ENCODE data around the gene ATP7A.
"Not testable (repeated sequence)": the region's sequence is repeated elsewhere in the genome, so short reads cannot be mapped to it uniquely, and the experiment has no call there.

ATP7A gene

DNA sequence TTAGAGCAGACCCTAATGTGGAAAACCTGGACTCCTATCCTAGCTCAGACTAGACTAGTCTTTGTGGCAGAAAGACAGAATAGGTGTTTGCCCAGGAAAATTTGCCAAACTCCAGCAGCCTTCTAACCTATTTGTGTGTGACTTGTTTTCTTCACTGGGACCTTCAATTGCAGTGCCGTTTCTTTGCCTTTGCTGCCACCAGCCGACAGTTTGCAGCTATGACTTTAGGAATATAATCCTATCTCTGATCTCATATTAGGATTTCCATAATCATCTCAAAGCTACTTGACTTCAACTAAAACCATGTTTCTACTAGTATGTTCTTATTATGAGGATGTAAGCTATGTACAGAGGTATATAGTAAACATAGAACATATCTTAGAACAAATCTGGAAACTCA, 119.2 kb downstream of the ATP7A start:
- DNase-seq (ENCODE audit: low read depth in 4 of 4, low spot score in 1 of 4) = no peak

DNA sequence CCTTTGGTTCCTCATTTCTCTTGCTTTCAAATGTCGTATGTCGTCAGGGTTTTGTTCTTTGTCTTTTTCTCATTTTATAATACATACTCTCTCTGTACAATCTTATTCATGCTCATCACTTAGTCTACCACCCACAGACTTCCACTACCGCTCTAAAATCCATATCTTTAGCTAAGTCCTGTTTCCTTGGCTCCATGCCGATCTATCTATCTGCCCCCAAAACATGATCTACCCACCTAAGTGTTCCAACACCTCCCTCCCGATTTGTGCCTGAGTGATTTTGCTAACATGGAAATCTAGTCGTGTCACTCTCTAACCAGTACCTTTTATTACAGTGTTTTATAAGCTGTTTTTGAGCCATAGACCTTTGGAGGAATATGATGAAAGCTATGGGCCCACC, 124.6 kb downstream of the ATP7A start:
- DNase-seq (ENCODE audit: low read depth in 4 of 4, low spot score in 1 of 4) = no peak

- DNase-seq (ENCODE audit: low read depth in 4 of 4, low spot score in 1 of 4) = no peak
These were observed 127.4 kb downstream of the ATP7A start for GRCh38 chrX:78037881-78038280.

DNA sequence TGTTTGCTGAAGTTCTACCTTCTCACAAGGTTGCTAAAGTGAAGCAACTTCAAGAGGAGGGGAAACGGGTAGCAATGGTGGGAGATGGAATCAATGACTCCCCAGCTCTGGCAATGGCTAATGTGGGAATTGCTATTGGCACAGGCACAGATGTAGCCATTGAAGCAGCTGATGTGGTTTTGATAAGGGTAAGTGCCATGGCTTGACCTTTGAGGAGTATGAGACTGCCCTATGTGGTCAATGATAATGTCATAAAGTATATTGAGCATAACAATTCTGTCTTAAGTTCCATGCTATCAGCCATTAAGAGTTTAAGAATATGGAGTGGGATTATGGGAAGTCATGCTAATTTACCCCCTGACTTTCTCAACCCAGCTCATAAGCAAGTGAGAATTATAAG, 132.1 kb downstream of the ATP7A start:
- no peak for DNase-seq (ENCODE audit: low read depth in 4 of 4, low spot score in 1 of 4)

DNA sequence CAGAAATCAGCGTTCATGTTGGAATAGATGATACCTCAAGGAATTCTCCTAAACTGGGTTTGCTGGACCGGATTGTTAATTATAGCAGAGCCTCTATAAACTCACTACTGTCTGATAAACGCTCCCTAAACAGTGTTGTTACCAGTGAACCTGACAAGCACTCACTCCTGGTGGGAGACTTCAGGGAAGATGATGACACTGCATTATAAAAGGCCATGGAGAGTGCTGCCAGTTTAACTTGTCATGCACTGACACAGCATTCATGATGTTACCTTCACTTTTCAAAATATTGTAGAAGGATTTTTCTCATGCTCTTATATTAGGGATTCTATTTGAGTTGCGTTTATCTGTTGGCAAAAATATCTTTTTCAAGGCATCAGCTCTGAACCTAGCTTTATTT, 135.9 kb downstream of the ATP7A start:
- DNase-seq (ENCODE audit: low read depth in 4 of 4, low spot score in 1 of 4) = no peak

DNA sequence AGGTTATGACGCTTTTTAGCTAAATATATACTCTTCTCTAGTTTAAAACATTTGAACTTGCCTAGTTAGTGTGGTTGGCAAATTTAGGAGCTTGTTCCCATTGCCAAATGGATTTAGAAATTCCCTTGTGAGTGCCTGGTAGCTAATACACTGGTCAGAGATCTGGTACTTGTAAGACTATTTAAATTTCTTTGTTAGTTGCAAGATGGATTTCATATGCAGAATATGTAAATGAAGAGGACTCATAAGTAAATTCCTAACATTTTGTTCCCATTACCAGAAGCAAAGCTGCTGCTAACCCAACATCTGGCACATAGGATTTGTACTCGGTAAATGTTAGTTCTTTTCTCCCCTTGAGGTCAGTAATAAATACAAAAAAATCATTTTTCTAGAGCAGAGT, 137.6 kb downstream of the ATP7A start:
- DNase-seq (ENCODE audit: low read depth in 4 of 4, low spot score in 1 of 4) = no peak

DNA sequence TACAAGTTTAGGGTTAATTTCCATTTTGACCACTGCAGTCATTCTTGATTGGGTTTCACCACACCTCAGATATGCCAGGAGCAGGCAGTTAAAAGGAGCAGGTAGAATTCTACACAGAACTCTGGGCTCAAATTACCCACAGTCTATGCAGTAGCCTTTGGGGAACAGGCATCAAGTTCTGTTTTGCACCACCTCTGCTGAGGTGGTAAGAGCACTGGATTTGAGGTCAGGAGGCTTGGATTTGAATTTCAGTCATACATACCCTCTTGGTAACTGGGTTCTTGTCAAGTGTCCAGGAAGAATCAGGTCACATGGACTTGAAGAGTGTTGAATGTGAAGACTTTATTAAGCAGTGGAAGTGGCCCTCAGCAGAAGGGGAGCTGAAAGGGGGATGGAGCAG, 153.2 kb downstream of the ATP7A start:
- no peak for DNase-seq (ENCODE audit: low read depth in 4 of 4, low spot score in 1 of 4)

- DNase-seq (ENCODE audit: low read depth in 4 of 4, low spot score in 1 of 4) = no peak
These were observed 153.7 kb downstream of the ATP7A start for GRCh38 chrX:78064152-78064551.

GRCh38 chrX:78064698-78065601, 154.5 kb downstream of the ATP7A start:
- not testable (repeated sequence) for DNase-seq (ENCODE audit: low read depth in 4 of 4, low spot score in 1 of 4)

DNA sequence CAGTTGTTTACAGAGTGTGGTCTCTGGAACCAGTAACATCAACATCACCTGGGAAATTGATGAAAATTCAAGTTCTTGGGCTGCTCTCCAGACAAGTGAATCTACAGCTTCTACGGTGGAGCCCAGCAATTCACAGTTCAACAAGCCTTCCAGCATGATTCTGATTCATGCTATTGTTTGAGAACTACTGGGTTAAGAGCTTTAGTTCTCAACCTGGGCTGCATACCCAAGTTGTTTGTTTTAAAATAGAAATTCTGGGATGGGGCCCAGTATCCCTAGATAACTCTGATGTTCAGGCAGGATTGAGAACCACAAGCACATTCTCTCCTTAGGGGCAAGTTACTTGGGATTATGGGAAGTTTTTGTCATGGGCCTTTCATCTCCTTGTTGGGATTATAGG, 155.6 kb downstream of the ATP7A start:
- DNase-seq (ENCODE audit: low read depth in 4 of 4, low spot score in 1 of 4) = no peak

- no peak for DNase-seq (ENCODE audit: low read depth in 4 of 4, low spot score in 1 of 4)
These were observed 160.8 kb downstream of the ATP7A start for GRCh38 chrX:78071331-78071730.

- DNase-seq (ENCODE audit: low read depth in 4 of 4, low spot score in 1 of 4) = not testable (repeated sequence)
These were observed 162.9 kb downstream of the ATP7A start for GRCh38 chrX:78073147-78074077.

- no peak for DNase-seq (ENCODE audit: low read depth in 4 of 4, low spot score in 1 of 4)
These were observed 163.6 kb downstream of the ATP7A start for GRCh38 chrX:78074088-78074487.

- no peak for DNase-seq (ENCODE audit: low read depth in 4 of 4, low spot score in 1 of 4)
These were observed 165.4 kb downstream of the ATP7A start for GRCh38 chrX:78075787-78076389.

GRCh38 chrX:78081413-78081812, 170.9 kb downstream of the ATP7A start:
- DNase-seq (ENCODE audit: low read depth in 4 of 4, low spot score in 1 of 4) = not testable (repeated sequence)

GRCh38 chrX:78092296-78092695, 181.8 kb downstream of the ATP7A start:
- DNase-seq (ENCODE audit: low read depth in 4 of 4, low spot score in 1 of 4) = no peak

DNA sequence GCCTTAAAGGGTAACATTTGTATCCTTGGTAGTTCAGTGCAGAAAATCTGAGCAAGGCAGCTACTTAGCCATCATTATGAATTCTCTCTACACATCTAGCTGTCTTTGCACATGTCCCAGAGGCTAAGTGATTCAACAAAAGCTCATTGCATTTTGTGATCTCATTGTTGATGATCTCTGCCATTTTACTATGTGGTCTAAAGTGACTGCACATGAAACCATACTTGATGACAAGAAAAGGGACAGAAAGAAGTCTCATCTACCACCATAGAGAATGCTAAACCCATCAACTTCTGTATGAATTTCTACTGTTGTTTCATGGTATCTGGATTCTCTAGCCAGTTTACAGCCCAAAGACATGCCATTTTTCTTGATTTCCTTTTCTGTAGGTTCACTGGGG, 187.6 kb downstream of the ATP7A start:
- no peak for DNase-seq (ENCODE audit: low read depth in 4 of 4, low spot score in 1 of 4)

Data from stimulated activated CD4-positive, alpha-beta T cell treated with anti-CD3 and anti-CD28 coated beads, Interleukin-1b, Interleukin-23, amount 100 ng/mL, for 24 hours (primary cell).